Measurements from ENCODE around the gene RADIL. TPM values are rescaled to one million over a fixed set of nuclear protein-coding genes. Genes with fewer than 3 reads are reported as not detected.

RADIL gene
- total and polyA plus RNA-seq, 2 of the 13 experiments (the other 11 are each of a cell fraction or from before 2014, with no cell fraction given): 0.05 to 0.09 TPM

- TF ChIP-seq HHEX (CRISPR knock-in tag; IDR thresholded peaks at IDR 0.05) (0 out of 2 replicates have a peak, but pooled peaks have one; percentile 17), ATF1 (CRISPR knock-in tag; IDR thresholded peaks at IDR 0.05) (peak; percentile 88), DMAP1 (CRISPR knock-in tag; IDR thresholded peaks at IDR 0.05) (peak; percentile 85), ZFP41 (CRISPR knock-in tag; IDR thresholded peaks at IDR 0.05; ENCODE audit: borderline replicate concordance) (no peak), KLF9 (CRISPR knock-in tag; IDR thresholded peaks at IDR 0.05; ENCODE audit: low read depth) (peak; percentile 24; the same call in 1 of the 2 replicates), EP300 (IDR thresholded peaks at IDR 0.05; ENCODE audit: low read depth in 2 of 2, low read length in 2 of 2) (no peak; a peak in 2 of 4 replicates), EP300 (CRISPR knock-in tag; IDR thresholded peaks at IDR 0.05; ENCODE audit: borderline replicate concordance) (no peak), ZNF605 (CRISPR knock-in tag; IDR thresholded peaks at IDR 0.05) (peak; percentile 46), ZNF781 (CRISPR knock-in tag; IDR thresholded peaks at IDR 0.05; ENCODE audit: borderline replicate concordance, not compliant biosample characterization) (no peak), ZNF468 (CRISPR knock-in tag; IDR thresholded peaks at IDR 0.05) (no peak), ELF3 (CRISPR knock-in tag; IDR thresholded peaks at IDR 0.05) (peak; percentile 83), LCORL (IDR thresholded peaks at IDR 0.05) (no peak), LCORL (CRISPR knock-in tag; IDR thresholded peaks at IDR 0.05) (peak; percentile 87), MEIS2 (CRISPR knock-in tag; IDR thresholded peaks at IDR 0.05) (peak; percentile 24; the same call in 1 of the 2 replicates), ZNF768 (CRISPR knock-in tag; IDR thresholded peaks at IDR 0.05) (no peak), ZNF772 (CRISPR knock-in tag; IDR thresholded peaks at IDR 0.05) (peak; percentile 52; the same call in 1 of the 2 replicates), AGO1 (IDR thresholded peaks at IDR 0.05; ENCODE audit: low read depth, low read length, poor library complexity, severe bottlenecking) (peak; percentile 29), ZNF572 (CRISPR knock-in tag; IDR thresholded peaks at IDR 0.05) (no peak), ZSCAN12 (CRISPR knock-in tag; IDR thresholded peaks at IDR 0.05) (0 out of 2 replicates have a peak, but pooled peaks have one; percentile 34), ZNF770 (CRISPR knock-in tag; IDR thresholded peaks at IDR 0.05) (peak; percentile 17; the same call in 1 of the 2 replicates), ZNF607 (CRISPR knock-in tag; IDR thresholded peaks at IDR 0.05; ENCODE audit: borderline replicate concordance) (peak; percentile 52; the same call in 1 of the 2 replicates), ZFP1 (CRISPR knock-in tag; IDR thresholded peaks at IDR 0.05) (0 out of 2 replicates have a peak, but pooled peaks have one; percentile 26)
- TF ChIP-seq, protein P1, sequence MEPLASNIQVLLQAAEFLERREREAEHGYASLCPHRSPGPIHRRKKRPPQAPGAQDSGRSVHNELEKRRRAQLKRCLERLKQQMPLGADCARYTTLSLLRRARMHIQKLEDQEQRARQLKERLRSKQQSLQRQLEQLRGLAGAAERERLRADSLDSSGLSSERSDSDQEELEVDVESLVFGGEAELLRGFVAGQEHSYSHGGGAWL (CRISPR knock-in tag; IDR thresholded peaks at IDR 0.05): peak; percentile 73
- TF ChIP-seq, protein P2, sequence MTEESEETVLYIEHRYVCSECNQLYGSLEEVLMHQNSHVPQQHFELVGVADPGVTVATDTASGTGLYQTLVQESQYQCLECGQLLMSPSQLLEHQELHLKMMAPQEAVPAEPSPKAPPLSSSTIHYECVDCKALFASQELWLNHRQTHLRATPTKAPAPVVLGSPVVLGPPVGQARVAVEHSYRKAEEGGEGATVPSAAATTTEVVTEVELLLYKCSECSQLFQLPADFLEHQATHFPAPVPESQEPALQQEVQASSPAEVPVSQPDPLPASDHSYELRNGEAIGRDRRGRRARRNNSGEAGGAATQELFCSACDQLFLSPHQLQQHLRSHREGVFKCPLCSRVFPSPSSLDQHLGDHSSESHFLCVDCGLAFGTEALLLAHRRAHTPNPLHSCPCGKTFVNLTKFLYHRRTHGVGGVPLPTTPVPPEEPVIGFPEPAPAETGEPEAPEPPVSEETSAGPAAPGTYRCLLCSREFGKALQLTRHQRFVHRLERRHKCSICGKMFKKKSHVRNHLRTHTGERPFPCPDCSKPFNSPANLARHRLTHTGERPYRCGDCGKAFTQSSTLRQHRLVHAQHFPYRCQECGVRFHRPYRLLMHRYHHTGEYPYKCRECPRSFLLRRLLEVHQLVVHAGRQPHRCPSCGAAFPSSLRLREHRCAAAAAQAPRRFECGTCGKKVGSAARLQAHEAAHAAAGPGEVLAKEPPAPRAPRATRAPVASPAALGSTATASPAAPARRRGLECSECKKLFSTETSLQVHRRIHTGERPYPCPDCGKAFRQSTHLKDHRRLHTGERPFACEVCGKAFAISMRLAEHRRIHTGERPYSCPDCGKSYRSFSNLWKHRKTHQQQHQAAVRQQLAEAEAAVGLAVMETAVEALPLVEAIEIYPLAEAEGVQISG (CRISPR knock-in tag; IDR thresholded peaks at IDR 0.05): peak; percentile 88
- TF ChIP-seq, protein P3, sequence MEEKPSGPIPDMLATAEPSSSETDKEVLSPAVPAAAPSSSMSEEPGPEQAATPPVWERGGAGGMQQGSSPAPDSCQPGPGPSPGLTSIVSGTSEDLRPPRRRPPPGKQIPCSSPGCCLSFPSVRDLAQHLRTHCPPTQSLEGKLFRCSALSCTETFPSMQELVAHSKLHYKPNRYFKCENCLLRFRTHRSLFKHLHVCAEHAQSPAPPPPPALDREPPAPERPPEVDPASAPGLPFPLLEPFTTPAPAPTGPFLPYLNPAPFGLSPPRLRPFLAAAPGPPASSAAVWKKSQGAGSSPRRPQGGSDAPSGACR (CRISPR knock-in tag; IDR thresholded peaks at IDR 0.05): 0 out of 2 replicates have a peak, but pooled peaks have one; percentile 23
These were observed 108.2 kb downstream of the RADIL start, which contains the start of gene AP5Z1 (continued) for GRCh38 chr7:4775250-4775847.
